ENCODE results near the gene UNC13C. TPM values are rescaled to one million over a fixed set of nuclear protein-coding genes. Genes with fewer than 3 reads are reported as not detected.

The UNC13C gene
- total RNA-seq, 1 experiment from 2014 or later: not detected

GRCh38 chr15:54026891-54027290, 48.6 kb downstream of the UNC13C start:
- ChIA-PET CTCF (no interaction called here), RAD21 (ENCODE audit: low non-redundant PET in 1 of 2, low total read pairs in 2 of 2, uncharacterized antibody in 2 of 2, unreplicated experiment in 2 of 2) (no interaction called here), POLR2A (no interaction called here)
- Histone ChIP-seq H3K79me2 (ENCODE audit: insufficient read depth, low read length) (no peaks in the 10 kb centered on the region), H3K9me2 (ENCODE audit: insufficient read depth) (no peaks in the 10 kb centered on the region), H3K9me3 (ENCODE audit: control insufficient read depth in 1 of 2, insufficient read depth in 1 of 2, low read depth in 1 of 2, low read length in 2 of 2) (peaks cover 5 to 43% of the 10 kb centered on the region in 2 experiments; a peak in 2 of 4 replicates), H3K27me3 (ENCODE audit: insufficient read depth, low read length) (no peaks in the 10 kb centered on the region), H4K20me1 (ENCODE audit: insufficient read depth) (no peaks in the 10 kb centered on the region), H3K4me2 (ENCODE audit: low read length) (no peak overlapping the region), H3K4me3 (replicated peaks in 1 of 2; ENCODE audit: low read depth in 1 of 2, low read length in 2 of 2) (no peak overlapping the region), H2AFZ (ENCODE audit: low read depth, low read length, poor library complexity, severe bottlenecking) (no peak overlapping the region), H3K4me1 (ENCODE audit: control insufficient read depth in 1 of 2, insufficient read depth in 2 of 2, low read length in 2 of 2) (no peaks in the 10 kb centered on the region), H3K36me3 (ENCODE audit: control insufficient read depth in 1 of 2, insufficient read depth in 2 of 2, low read length in 2 of 2) (no peaks in the 10 kb centered on the region), H3K9ac (ENCODE audit: low read length) (no peak overlapping the region), H3K27ac (ENCODE audit: low read depth, low read length) (no peak overlapping the region)
- ATAC-seq (no peak), DNase-seq (ENCODE audit: low read depth, low spot score) (no peak)
- BruUV-seq (replicated peaks): no TSS peak
- TF ChIP-seq SRF (IDR thresholded peaks at IDR 0.05; ENCODE audit: low read depth) (no peak), ELF1 (IDR thresholded peaks at IDR 0.05; ENCODE audit: borderline replicate concordance, low read depth) (no peak), REST (IDR thresholded peaks at IDR 0.05; ENCODE audit: low read depth) (no peak), CTCF (IDR thresholded peaks at IDR 0.05 in 2 of 3, conservative IDR thresholded peaks at IDR 0.05 in 1 of 3; ENCODE audit: borderline replicate concordance in 1 of 3, insufficient read depth in 1 of 3, low read depth in 2 of 3, low read length in 2 of 3) (no peak), POLR2AphosphoS5 (IDR thresholded peaks at IDR 0.05; ENCODE audit: low read depth, low read length) (no peak), CBX3 (IDR thresholded peaks at IDR 0.05; ENCODE audit: low read depth) (no peak), JUND (IDR thresholded peaks at IDR 0.05) (no peak), YY1 (IDR thresholded peaks at IDR 0.05; ENCODE audit: extremely low read depth, insufficient replicate concordance, low read depth, low read length) (no peak), SP1 (IDR thresholded peaks at IDR 0.05; ENCODE audit: low read depth) (no peak), MAX (IDR thresholded peaks at IDR 0.05) (no peak), TCF7L2 (IDR thresholded peaks at IDR 0.05; ENCODE audit: borderline replicate concordance, extremely low read depth, insufficient read depth, insufficient read length) (no peak), ZNF274 (IDR thresholded peaks at IDR 0.05; ENCODE audit: low read depth, low read length) (no peak), POLR2A (IDR thresholded peaks at IDR 0.05; ENCODE audit: borderline replicate concordance, extremely low read depth, insufficient read depth, insufficient read length) (no peak)
- intact Hi-C loops (cut with micrococcal nuclease): no loop called here

Measured in HCT116 (cell line).